BLaER1 (cell line): Measurements from ENCODE around the gene PPRC1.

Experiments
- H3K27ac ChIP-seq: shearing (Covaris generic); formaldehyde crosslinking; 2 replicates; pipeline ENCODE4 v1.8.1; 2022
- H3K27me3 ChIP-seq: shearing (Covaris generic); formaldehyde crosslinking; 2 replicates; pipeline ENCODE4 v1.8.1; 2022
- H3K36me3 ChIP-seq: shearing (Covaris generic); formaldehyde crosslinking; 2 replicates; pipeline ENCODE4 v1.8.1; 2022
- H3K4me1 ChIP-seq: shearing (Covaris generic); formaldehyde crosslinking; 2 replicates; pipeline ENCODE4 v1.8.1; 2022
- H3K4me2 ChIP-seq: shearing (Covaris generic); formaldehyde crosslinking; 2 replicates; pipeline ENCODE4 v1.8.1; 2022
- H3K4me3 ChIP-seq: shearing (Covaris generic); formaldehyde crosslinking; 2 replicates; pipeline ENCODE4 v1.8.1; 2022
- H3K9ac ChIP-seq: shearing (Covaris generic); formaldehyde crosslinking; 2 replicates; pipeline ENCODE4 v1.8.1; 2022
- H3K9me3 ChIP-seq: shearing (Covaris generic); formaldehyde crosslinking; 2 replicates; pipeline ENCODE4 v1.8.1; 2022
- H4K20me1 ChIP-seq: shearing (Covaris generic); formaldehyde crosslinking; 2 replicates; pipeline ENCODE4 v1.8.1; 2022
- Cebpa-rat ChIP-seq: shearing (Covaris generic); IDR thresholded peaks from 2 replicates; pipeline ENCODE4 v1.8.1; 2022

Gene PPRC1

GRCh38 chr10:102131286-102132170 is 1.3 kb upstream of the PPRC1 start:
- H3K27ac ChIP-seq = no peak overlapping the region
- no peak overlapping the region for H3K4me2 ChIP-seq

GRCh38 chr10:102132193-102132562 is 662 bp upstream of the PPRC1 start:
- Histone ChIP-seq H3K9me3 (no peaks in the 10 kb centered on the region), H3K4me1 (peaks cover 39% of the 10 kb centered on the region), H3K36me3 (peaks cover 13% of the 10 kb centered on the region), H3K27me3 (no peaks in the 10 kb centered on the region), H3K27ac (no peak overlapping the region), H4K20me1 (peaks cover 35% of the 10 kb centered on the region), H3K4me3 (peak overlapping the region; percentile 97), H3K9ac (no peak overlapping the region; the same call in 1 of the 2 replicates), H3K4me2 (peak overlapping the region; percentile 60)
- TF ChIP-seq Cebpa-rat = no peak

More at GRCh38 chr10:102131286-102132170, 1.3 kb upstream of the PPRC1 start:
- no peak for TF ChIP-seq Cebpa-rat
- Histone ChIP-seq H3K4me3 (no peak overlapping the region), H3K36me3 (peaks cover 7% of the 10 kb centered on the region), H4K20me1 (peaks cover 28% of the 10 kb centered on the region), H3K4me1 (peaks cover 37% of the 10 kb centered on the region), H3K27me3 (no peaks in the 10 kb centered on the region), H3K9ac (no peak overlapping the region), H3K9me3 (no peaks in the 10 kb centered on the region)

- H3K9ac ChIP-seq = peak overlapping the region; percentile 96
- TF ChIP-seq Cebpa-rat = no peak
- peaks cover 49% of the 10 kb centered on the region for H4K20me1 ChIP-seq
- no peaks in the 10 kb centered on the region for H3K27me3 ChIP-seq
- peaks cover 39% of the 10 kb centered on the region for H3K4me1 ChIP-seq
- H3K4me3 ChIP-seq = peak overlapping the region; percentile 97
- H3K27ac ChIP-seq = peak overlapping the region; percentile 99
- H3K36me3 ChIP-seq = peaks cover 27% of the 10 kb centered on the region
- H3K4me2 ChIP-seq = peak overlapping the region; percentile 90
- H3K9me3 ChIP-seq = no peaks in the 10 kb centered on the region
Observed at GRCh38 chr10:102133373-102134195, 744 bp downstream of the PPRC1 start.

- peaks cover 57% of the 10 kb centered on the region for H4K20me1 ChIP-seq
Observed at GRCh38 chr10:102134416-102134815, 1.6 kb downstream of the PPRC1 start.

GRCh38 chr10:102135956-102136526 is 3.2 kb downstream of the PPRC1 start:
- no peaks in the 10 kb centered on the region for H3K27me3 ChIP-seq
- no peaks in the 10 kb centered on the region for H3K9me3 ChIP-seq
- peaks cover 73% of the 10 kb centered on the region for H4K20me1 ChIP-seq
- peaks cover 27% of the 10 kb centered on the region for H3K4me1 ChIP-seq
- no peak for TF ChIP-seq Cebpa-rat
- no peak overlapping the region for H3K4me3 ChIP-seq
- H3K4me2 ChIP-seq = peak overlapping the region; percentile 90
- no peak overlapping the region; the same call in 1 of the 2 replicates for H3K9ac ChIP-seq
- peaks cover 52% of the 10 kb centered on the region for H3K36me3 ChIP-seq
- H3K27ac ChIP-seq = no peak overlapping the region

More at GRCh38 chr10:102134416-102134815, 1.6 kb downstream of the PPRC1 start:
- Histone ChIP-seq H3K4me1 (peaks cover 39% of the 10 kb centered on the region), H3K27ac (peak overlapping the region; percentile 99), H3K4me2 (peak overlapping the region; percentile 90), H3K4me3 (peak overlapping the region; percentile 97), H3K27me3 (no peaks in the 10 kb centered on the region), H3K36me3 (peaks cover 36% of the 10 kb centered on the region), H3K9me3 (no peaks in the 10 kb centered on the region), H3K9ac (peak overlapping the region; percentile 96)
- TF ChIP-seq Cebpa-rat = no peak

- no peak overlapping the region for H3K27ac ChIP-seq
- no peak overlapping the region for H3K9ac ChIP-seq
- TF ChIP-seq Cebpa-rat = no peak
- no peaks in the 10 kb centered on the region for H3K27me3 ChIP-seq
- H3K36me3 ChIP-seq = peaks cover 87% of the 10 kb centered on the region
- H3K4me2 ChIP-seq = no peak overlapping the region
- no peaks in the 10 kb centered on the region for H3K9me3 ChIP-seq
- H4K20me1 ChIP-seq = peaks cover 100% of the 10 kb centered on the region
- H3K4me1 ChIP-seq = peaks cover 23% of the 10 kb centered on the region
- H3K4me3 ChIP-seq = no peak overlapping the region
Observed at GRCh38 chr10:102139281-102140110, 6.7 kb downstream of the PPRC1 start.

GRCh38 chr10:102140218-102140617 is 7.4 kb downstream of the PPRC1 start:
- Histone ChIP-seq H3K4me1 (peaks cover 15% of the 10 kb centered on the region), H3K27me3 (no peaks in the 10 kb centered on the region), H3K4me3 (no peak overlapping the region), H3K9ac (no peak overlapping the region), H3K27ac (no peak overlapping the region), H3K4me2 (no peak overlapping the region), H3K9me3 (no peaks in the 10 kb centered on the region), H3K36me3 (peaks cover 94% of the 10 kb centered on the region), H4K20me1 (peaks cover 100% of the 10 kb centered on the region)
- TF ChIP-seq Cebpa-rat = no peak

GRCh38 chr10:102140913-102141540 is 8.2 kb downstream of the PPRC1 start:
- H3K27me3 ChIP-seq = no peaks in the 10 kb centered on the region
- TF ChIP-seq Cebpa-rat = no peak
- H3K4me2 ChIP-seq = no peak overlapping the region
- no peak overlapping the region for H3K4me3 ChIP-seq
- peaks cover 97% of the 10 kb centered on the region for H4K20me1 ChIP-seq
- H3K4me1 ChIP-seq = peaks cover 7% of the 10 kb centered on the region
- H3K27ac ChIP-seq = no peak overlapping the region
- H3K9ac ChIP-seq = no peak overlapping the region
- peaks cover 96% of the 10 kb centered on the region for H3K36me3 ChIP-seq
- H3K9me3 ChIP-seq = no peaks in the 10 kb centered on the region
